Gastroesophageal sphincter (tissue), 4 donors: ENCODE results near the gene STARD4. TPM values are rescaled to one million over a fixed set of nuclear protein-coding genes. Genes with fewer than 3 reads are reported as not detected.

ENCODE experiments used
- ATAC-seq: fragments of 150-250 bp; one replicate; pipeline ENCODE4 v1.9.1; 2016; ENCODE audit warnings: mild to moderate bottlenecking, moderate library complexity
- H3K27ac ChIP-seq, 4 donors: fragments of 200-600 bp; sonication (generic) in 3 of 4; 1 replicate in 3 of 4; 2 replicates in 1 of 4; pipeline ENCODE4 v1.5.1; 2016 to 2019
- H3K27me3 ChIP-seq: fragments of 200-600 bp; sonication (generic); one replicate; pipeline ENCODE4 v1.5.1; 2019
- H3K36me3 ChIP-seq, 2 donors: fragments of 200-600 bp; sonication (generic); one replicate each; pipeline ENCODE4 v1.5.1; 2019; ENCODE audit warnings: control low read depth in 1 of 2
- H3K4me1 ChIP-seq, 3 donors: fragments of 200-600 bp; sonication (generic); 1 replicate in 2 of 3; 2 replicates in 1 of 3; pipeline ENCODE4 v1.5.1; 2016 to 2019; ENCODE audit warnings: control low read depth in 2 of 3
- H3K4me3 ChIP-seq, 2 donors: fragments of 200-600 bp; sonication (generic); one replicate each; pipeline ENCODE4 v1.5.1; 2019; ENCODE audit warnings: mild to moderate bottlenecking in 1 of 2, moderate library complexity in 1 of 2
- H3K9me3 ChIP-seq, 3 donors: fragments of 200-600 bp; sonication (generic); one replicate each; pipeline ENCODE4 v1.5.1; 2017 to 2019; ENCODE audit warnings: control low read depth in 2 of 3
- EP300 ChIP-seq: sonication (generic); formaldehyde crosslinking; IDR thresholded peaks from one replicate; pipeline ENCODE4 v1.6.1; 2017; ENCODE audit warnings: antibody characterized with exemption, mild to moderate bottlenecking
- POLR2A ChIP-seq, 2 donors: fragments of 450-650 bp; IDR thresholded peaks; one replicate each; pipeline ENCODE4 v1.6.1; 2017; ENCODE audit warnings: antibody characterized with exemption in 2 of 2, mild to moderate bottlenecking in 2 of 2, moderate library complexity in 1 of 2
- POLR2AphosphoS5 ChIP-seq: sonication (generic); formaldehyde crosslinking; IDR thresholded peaks from one replicate; pipeline ENCODE4 v1.6.1; 2017; ENCODE audit warnings: antibody characterized with exemption
- WGBS, 2 donors: methylation state at CpG; one replicate each; pipeline ENCODE4 v1.1.5; 2018; ENCODE audit warnings: low coverage in 1 of 2; 5-methylcytosine and 5-hydroxymethylcytosine counted together
- total RNA-seq, 4 donors: library from RNA; depleted of rRNA; stranded (reverse); fragments of >200 nt; gene quantifications; one replicate each; pipeline ENCODE4 v1.1.0, GENCODE V29; 2016
- TF ChIP-seq, protein P1 (sequence below), 4 experiments: fragments of 200-600 bp in 2 of 4; fragments of 450-650 bp in 2 of 4; sonication (generic) in 1 of 4; IDR thresholded peaks; one replicate each; pipeline ENCODE4 v1.5.1; 2017 to 2019; ENCODE audit warnings: antibody characterized with exemption in 4 of 4, mild to moderate bottlenecking in 2 of 4, moderate library complexity in 2 of 4

The STARD4 gene
- total RNA-seq, 4 donors from 2014 or later, result 6.0 to 19.3 (median 10.2) TPM

DNA sequence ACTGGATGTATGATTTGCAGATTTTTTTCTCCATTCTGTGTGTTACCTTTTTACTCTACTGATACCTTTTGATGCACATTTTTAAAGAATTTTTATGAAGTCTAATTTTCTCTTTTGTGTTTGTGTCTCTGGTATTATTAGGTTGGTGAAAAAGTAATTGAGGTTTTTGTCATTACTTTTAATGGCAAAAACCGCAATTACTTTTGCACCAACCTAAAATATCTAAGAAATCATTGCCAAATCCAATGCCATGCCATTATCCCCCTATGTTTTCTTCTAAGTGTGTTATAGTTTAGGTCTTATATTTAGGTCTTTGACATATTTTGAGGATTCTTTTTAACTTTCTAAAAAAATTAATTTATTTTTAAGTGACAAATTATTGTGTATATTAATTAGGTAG is 43.4 kb upstream of the STARD4 start:
- no peaks in the 10 kb centered on the region for H3K36me3 ChIP-seq
- no peak overlapping the region for H3K4me3 ChIP-seq
- H3K27ac ChIP-seq, result no peak overlapping the region
- WGBS, 2 donors, result 100% methylated on average over 1 of the region's 1 CpG
- H3K4me1 ChIP-seq, result peaks cover 0 to 7% (median 5%) of the 10 kb centered on the region in 3 donors
- ATAC-seq, result no peak
- no peaks in the 10 kb centered on the region for H3K27me3 ChIP-seq
- peaks cover 0 to 8% (median 0%) of the 10 kb centered on the region in 3 donors for H3K9me3 ChIP-seq
- TF ChIP-seq POLR2AphosphoS5 (no peak), POLR2A (IDR thresholded peaks at IDR 0.05) (no peak), EP300 (no peak)
- TF ChIP-seq, protein P1, sequence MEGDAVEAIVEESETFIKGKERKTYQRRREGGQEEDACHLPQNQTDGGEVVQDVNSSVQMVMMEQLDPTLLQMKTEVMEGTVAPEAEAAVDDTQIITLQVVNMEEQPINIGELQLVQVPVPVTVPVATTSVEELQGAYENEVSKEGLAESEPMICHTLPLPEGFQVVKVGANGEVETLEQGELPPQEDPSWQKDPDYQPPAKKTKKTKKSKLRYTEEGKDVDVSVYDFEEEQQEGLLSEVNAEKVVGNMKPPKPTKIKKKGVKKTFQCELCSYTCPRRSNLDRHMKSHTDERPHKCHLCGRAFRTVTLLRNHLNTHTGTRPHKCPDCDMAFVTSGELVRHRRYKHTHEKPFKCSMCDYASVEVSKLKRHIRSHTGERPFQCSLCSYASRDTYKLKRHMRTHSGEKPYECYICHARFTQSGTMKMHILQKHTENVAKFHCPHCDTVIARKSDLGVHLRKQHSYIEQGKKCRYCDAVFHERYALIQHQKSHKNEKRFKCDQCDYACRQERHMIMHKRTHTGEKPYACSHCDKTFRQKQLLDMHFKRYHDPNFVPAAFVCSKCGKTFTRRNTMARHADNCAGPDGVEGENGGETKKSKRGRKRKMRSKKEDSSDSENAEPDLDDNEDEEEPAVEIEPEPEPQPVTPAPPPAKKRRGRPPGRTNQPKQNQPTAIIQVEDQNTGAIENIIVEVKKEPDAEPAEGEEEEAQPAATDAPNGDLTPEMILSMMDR (IDR thresholded peaks at IDR 0.05), result no peak

DNA sequence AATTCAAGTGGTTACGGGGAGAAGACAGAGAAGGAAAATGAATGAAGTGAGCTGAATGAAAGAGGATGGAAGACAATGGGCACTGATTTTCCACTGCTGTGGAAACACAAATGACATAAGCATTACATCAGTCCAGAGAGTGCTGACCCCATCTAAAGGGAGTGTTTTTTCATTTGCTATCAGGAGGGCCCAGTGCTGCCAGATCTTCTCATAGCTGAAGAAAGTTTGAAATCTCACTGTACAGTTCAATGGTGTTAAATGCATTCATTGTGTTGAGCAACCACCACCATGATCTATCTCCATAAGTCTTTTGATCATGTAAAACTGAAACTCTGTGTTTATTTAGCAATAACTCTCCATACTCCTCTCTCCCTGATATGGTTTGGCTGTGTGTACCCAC is 41.5 kb upstream of the STARD4 start:
- Histone ChIP-seq H3K9me3 (no peaks in the 10 kb centered on the region), H3K4me1 (peaks cover 3 to 19% (median 5%) of the 10 kb centered on the region in 3 donors), H3K27ac (no peak overlapping the region), H3K27me3 (no peaks in the 10 kb centered on the region), H3K36me3 (no peaks in the 10 kb centered on the region), H3K4me3 (no peak overlapping the region)
- no peak for TF ChIP-seq POLR2A (IDR thresholded peaks at IDR 0.05)
- no peak for TF ChIP-seq POLR2AphosphoS5
- no peak for TF ChIP-seq EP300
- TF ChIP-seq, protein P1 (IDR thresholded peaks at IDR 0.05), result no peak
- WGBS, 2 donors, result 40 to 100% methylated on average over 1 of the region's 1 CpG
- ATAC-seq, result no peak

DNA sequence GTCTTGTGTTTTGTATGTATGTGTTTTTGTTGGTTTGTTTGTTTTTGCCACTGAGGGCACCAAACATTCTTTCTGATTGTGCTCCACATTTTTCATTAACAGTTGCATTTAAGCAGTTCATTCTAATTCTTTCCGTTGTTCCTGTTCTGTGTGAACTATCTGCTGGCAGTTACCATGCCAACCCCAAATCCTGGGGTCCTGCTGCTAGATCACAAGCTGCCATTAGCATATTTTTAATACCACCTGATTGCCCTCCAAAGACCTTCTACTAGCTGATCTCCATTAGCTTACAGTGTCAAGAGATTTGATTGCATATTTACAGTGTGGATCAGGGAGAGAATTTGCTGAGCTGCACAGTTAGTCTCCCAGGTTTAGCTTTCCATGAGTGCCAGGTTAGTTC is 40.6 kb upstream of the STARD4 start:
- ATAC-seq, result no peak
- no peak overlapping the region for H3K27ac ChIP-seq
- peaks cover 3 to 26% (median 5%) of the 10 kb centered on the region in 3 donors for H3K4me1 ChIP-seq
- 83 to 92% methylated on average over 1 of the region's 1 CpG for WGBS, 2 donors
- H3K27me3 ChIP-seq, result no peaks in the 10 kb centered on the region
- TF ChIP-seq POLR2A (IDR thresholded peaks at IDR 0.05) (no peak), EP300 (no peak), POLR2AphosphoS5 (no peak)
- TF ChIP-seq, protein P1 (IDR thresholded peaks at IDR 0.05), result no peak
- no peaks in the 10 kb centered on the region for H3K36me3 ChIP-seq
- H3K4me3 ChIP-seq, result no peak overlapping the region
- H3K9me3 ChIP-seq, result no peaks in the 10 kb centered on the region

DNA sequence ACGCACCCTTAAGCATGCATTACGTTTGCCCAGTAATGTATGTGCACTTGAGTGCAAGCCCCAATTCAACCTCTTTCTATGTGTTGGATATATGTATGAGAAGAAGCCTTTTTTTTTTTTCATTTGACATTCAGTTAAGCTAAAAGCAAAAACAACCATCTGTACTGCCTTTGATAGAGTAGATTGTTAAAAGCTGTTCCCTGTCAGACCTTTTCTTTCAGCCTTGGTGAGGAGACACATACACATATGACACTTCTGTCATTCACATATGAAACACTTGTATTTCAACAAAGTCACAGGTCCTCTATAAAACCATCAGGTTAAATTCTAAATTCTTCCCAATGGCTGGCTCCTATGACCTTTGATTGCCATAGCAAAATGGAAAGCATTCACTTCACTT is 40.2 kb upstream of the STARD4 start:
- no peaks in the 10 kb centered on the region for H3K27me3 ChIP-seq
- TF ChIP-seq, protein P1 (IDR thresholded peaks at IDR 0.05), result no peak
- TF ChIP-seq POLR2A (IDR thresholded peaks at IDR 0.05) (no peak), EP300 (no peak), POLR2AphosphoS5 (no peak)
- WGBS, 2 donors, result 79% methylated on average over 2 of the region's 2 CpGs
- H3K36me3 ChIP-seq, result no peaks in the 10 kb centered on the region
- no peak overlapping the region for H3K4me3 ChIP-seq
- no peak for ATAC-seq
- no peaks in the 10 kb centered on the region for H3K9me3 ChIP-seq
- peaks cover 3 to 26% (median 5%) of the 10 kb centered on the region in 3 donors for H3K4me1 ChIP-seq
- no peak overlapping the region for H3K27ac ChIP-seq

DNA sequence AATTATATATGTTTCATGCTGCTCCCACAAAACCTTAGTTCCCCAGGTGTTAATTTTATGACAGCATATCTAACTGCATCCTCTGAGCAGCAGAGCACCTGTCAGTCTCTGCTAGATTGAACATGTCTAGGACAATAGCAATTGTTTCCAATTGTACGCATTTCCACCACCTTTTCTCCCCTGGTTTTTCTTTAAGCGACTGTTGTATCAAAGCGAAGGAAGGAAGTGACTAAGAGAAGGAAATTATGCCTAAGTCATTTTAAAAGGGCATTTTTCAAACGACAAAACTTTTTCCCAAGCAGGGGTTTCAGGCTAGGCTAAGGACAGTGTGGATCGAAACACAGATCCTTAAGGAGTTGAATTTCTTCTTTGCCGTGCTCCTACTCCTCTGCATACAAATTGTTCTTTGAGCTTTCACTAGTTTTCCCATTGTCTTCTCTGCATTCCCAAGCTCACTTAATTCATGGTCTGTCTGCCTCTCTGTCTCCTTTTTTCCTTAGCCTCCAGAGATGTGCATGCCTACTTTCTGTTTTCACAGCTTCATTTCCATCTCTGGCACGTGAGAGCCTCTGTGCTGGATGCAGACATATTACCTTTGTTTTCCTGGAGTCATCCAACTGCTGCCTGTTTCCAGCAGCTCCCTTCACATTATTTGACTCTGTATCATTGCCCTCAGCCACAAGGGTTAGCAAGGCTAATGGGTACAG is 39.4 kb upstream of the STARD4 start:
- Histone ChIP-seq H3K27ac (peak overlapping the region in 2 of 4 donors; percentile 3 to 36), H3K4me1 (peaks cover 3 to 26% (median 5%) of the 10 kb centered on the region in 3 donors), H3K4me3 (no peak overlapping the region), H3K36me3 (no peaks in the 10 kb centered on the region), H3K9me3 (no peaks in the 10 kb centered on the region), H3K27me3 (no peaks in the 10 kb centered on the region)
- no peak for TF ChIP-seq POLR2AphosphoS5
- no peak for ATAC-seq
- WGBS, 2 donors, result 62 to 68% methylated on average over 7 of the region's 7 CpGs
